GM19351 (cell line): ENCODE measurements around the gene TACR1.
"Not testable (repeated sequence)": the region's sequence is repeated elsewhere in the genome, so short reads cannot be mapped to it uniquely, and the experiment has no call there.

Experiments used
- ATAC-seq: cut with Tn5 transposase; IDR thresholded peaks from one replicate; pipeline ENCODE4 v1.9.1; 2021; ENCODE audit warnings: mild to moderate bottlenecking, moderate library complexity; ENCODE audit not compliant: unreplicated experiment

The TACR1 gene

GRCh38 chr2:75094405-75094804 lies 104.9 kb downstream of the TACR1 start:
- ATAC-seq = no peak

GRCh38 chr2:75090770-75091515 lies 108.4 kb downstream of the TACR1 start:
- no peak for ATAC-seq

GRCh38 chr2:75089471-75089870 lies 109.8 kb downstream of the TACR1 start:
- no peak for ATAC-seq

- no peak for ATAC-seq
These were observed 110.5 kb downstream of the TACR1 start for GRCh38 chr2:75088791-75089190.

GRCh38 chr2:75087736-75088135 lies 111.6 kb downstream of the TACR1 start:
- ATAC-seq = no peak

GRCh38 chr2:75079575-75079974 lies 119.7 kb downstream of the TACR1 start:
- ATAC-seq = no peak

- ATAC-seq = no peak
These were observed 121.4 kb downstream of the TACR1 start for GRCh38 chr2:75077909-75078308.

GRCh38 chr2:75076088-75076487 lies 123.2 kb downstream of the TACR1 start:
- no peak for ATAC-seq

- ATAC-seq = no peak
These were observed 124.6 kb downstream of the TACR1 start for GRCh38 chr2:75074708-75075107.

GRCh38 chr2:75074228-75074627 lies 125.1 kb downstream of the TACR1 start:
- no peak for ATAC-seq

GRCh38 chr2:75071766-75072165 lies 127.6 kb downstream of the TACR1 start:
- no peak for ATAC-seq

- ATAC-seq = no peak
These were observed 130.8 kb downstream of the TACR1 start for GRCh38 chr2:75068546-75068945.

- no peak for ATAC-seq
These were observed 131.8 kb downstream of the TACR1 start for GRCh38 chr2:75067506-75067905.

- ATAC-seq = no peak
These were observed 133.0 kb downstream of the TACR1 start for GRCh38 chr2:75066121-75066902.

- ATAC-seq = no peak
These were observed 133.8 kb downstream of the TACR1 start for GRCh38 chr2:75065402-75066008.

- peak; percentile 85 for ATAC-seq
These were observed 134.5 kb downstream of the TACR1 start for GRCh38 chr2:75064691-75065396.

- no peak for ATAC-seq
These were observed 135.4 kb downstream of the TACR1 start for GRCh38 chr2:75063906-75064305.

- ATAC-seq = no peak
These were observed 140.9 kb downstream of the TACR1 start for GRCh38 chr2:75058427-75058826.

GRCh38 chr2:75057150-75057549 lies 142.2 kb downstream of the TACR1 start:
- not testable (repeated sequence) for ATAC-seq

- ATAC-seq = peak; percentile 65
These were observed 143.3 kb downstream of the TACR1 start for GRCh38 chr2:75055820-75056675.
